Calu3 (cell line): ENCODE measurements around the gene CTIF. TPM values are rescaled to one million over a fixed set of nuclear protein-coding genes. Genes with fewer than 3 reads are reported as not detected.

Experiments used
- BruUV-seq: library from RNA; stranded (reverse); fragments of 400-500 nt; replicated peaks from 2 replicates; lab custom pipeline; 2021; lab: Mats Ljungman, UMichigan
- CTCF ChIA-PET: fragments of 300-600 bp; sonication (Branson Sonifier 250); formaldehyde crosslinking; loops from one replicate; lab custom pipeline; 2022; ENCODE audit warnings: antibody characterized with exemption; lab: Charles Lee
- DNase-seq: peaks from one replicate; pipeline ENCODE4 v3.0.0; 2022
- H3K27ac Mint-ChIP-seq: one replicate; pipeline ENCODE4 v1.8.0; 2022; ENCODE audit warnings: mixed read lengths; ENCODE audit not compliant: unreplicated experiment
- H3K27me3 Mint-ChIP-seq: one replicate; pipeline ENCODE4 v1.8.0; 2022; ENCODE audit warnings: mixed read lengths; ENCODE audit not compliant: unreplicated experiment
- H3K36me3 Mint-ChIP-seq: one replicate; pipeline ENCODE4 v1.8.0; 2022; ENCODE audit warnings: mild to moderate bottlenecking, moderate library complexity, mixed read lengths; ENCODE audit not compliant: insufficient read depth, unreplicated experiment
- H3K4me1 Mint-ChIP-seq: one replicate; pipeline ENCODE4 v1.8.0; 2022; ENCODE audit warnings: mild to moderate bottlenecking, low read depth, mixed read lengths; ENCODE audit not compliant: unreplicated experiment
- H3K4me3 Mint-ChIP-seq: one replicate; pipeline ENCODE4 v1.8.0; 2022; ENCODE audit warnings: mild to moderate bottlenecking, low read depth, moderate library complexity, mixed read lengths; ENCODE audit not compliant: unreplicated experiment
- H3K9me3 Mint-ChIP-seq: one replicate; pipeline ENCODE4 v1.8.0; 2022; ENCODE audit warnings: low read depth, mixed read lengths; ENCODE audit not compliant: unreplicated experiment
- intact Hi-C: fragments of 100-400 bp; cut with micrococcal nuclease; formaldehyde crosslinking; loops from one replicate; pipeline ENCODE4 v1.10.0; 2022; ENCODE audit not compliant: unreplicated experiment
- total RNA-seq: library from RNA; stranded (reverse); gene quantifications from 2 replicates; pipeline ENCODE4 v1.2.3, GENCODE V29; 2022
- TF ChIP-seq, protein P1 (sequence below): fragments of 200-600 bp; IDR thresholded peaks from one replicate; pipeline ENCODE4 v1.8.0; 2022; ENCODE audit warnings: antibody characterized with exemption; ENCODE audit not compliant: unreplicated experiment

CTIF gene
- total RNA-seq, 1 experiment from 2014 or later = 40.8 TPM

- no peaks in the 10 kb centered on the region for H3K9me3 Mint-ChIP-seq
- no peak overlapping the region for H3K4me3 Mint-ChIP-seq
- no TSS peak for BruUV-seq
- no peaks in the 10 kb centered on the region for H3K36me3 Mint-ChIP-seq
- H3K4me1 Mint-ChIP-seq = peaks cover 16% of the 10 kb centered on the region
- CTCF ChIA-PET = no interaction called here
- H3K27me3 Mint-ChIP-seq = no peaks in the 10 kb centered on the region
- DNase-seq = no peak
- TF ChIP-seq, protein P1, sequence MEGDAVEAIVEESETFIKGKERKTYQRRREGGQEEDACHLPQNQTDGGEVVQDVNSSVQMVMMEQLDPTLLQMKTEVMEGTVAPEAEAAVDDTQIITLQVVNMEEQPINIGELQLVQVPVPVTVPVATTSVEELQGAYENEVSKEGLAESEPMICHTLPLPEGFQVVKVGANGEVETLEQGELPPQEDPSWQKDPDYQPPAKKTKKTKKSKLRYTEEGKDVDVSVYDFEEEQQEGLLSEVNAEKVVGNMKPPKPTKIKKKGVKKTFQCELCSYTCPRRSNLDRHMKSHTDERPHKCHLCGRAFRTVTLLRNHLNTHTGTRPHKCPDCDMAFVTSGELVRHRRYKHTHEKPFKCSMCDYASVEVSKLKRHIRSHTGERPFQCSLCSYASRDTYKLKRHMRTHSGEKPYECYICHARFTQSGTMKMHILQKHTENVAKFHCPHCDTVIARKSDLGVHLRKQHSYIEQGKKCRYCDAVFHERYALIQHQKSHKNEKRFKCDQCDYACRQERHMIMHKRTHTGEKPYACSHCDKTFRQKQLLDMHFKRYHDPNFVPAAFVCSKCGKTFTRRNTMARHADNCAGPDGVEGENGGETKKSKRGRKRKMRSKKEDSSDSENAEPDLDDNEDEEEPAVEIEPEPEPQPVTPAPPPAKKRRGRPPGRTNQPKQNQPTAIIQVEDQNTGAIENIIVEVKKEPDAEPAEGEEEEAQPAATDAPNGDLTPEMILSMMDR = no peak
- no peak overlapping the region for H3K27ac Mint-ChIP-seq
- intact Hi-C loops = no loop called here
These were observed 13.3 kb downstream of the CTIF start for GRCh38 chr18:48552130-48552529.

- DNase-seq = no peak
- TF ChIP-seq, protein P1 = no peak
- no TSS peak for BruUV-seq
- Mint-ChIP-seq H3K27me3 (no peaks in the 10 kb centered on the region), H3K36me3 (no peaks in the 10 kb centered on the region), H3K27ac (no peak overlapping the region), H3K4me1 (peaks cover 8% of the 10 kb centered on the region), H3K9me3 (no peaks in the 10 kb centered on the region), H3K4me3 (no peak overlapping the region)
- intact Hi-C loops = no loop called here
- CTCF ChIA-PET = no interaction called here
These were observed 14.4 kb downstream of the CTIF start for GRCh38 chr18:48553236-48553635.

DNA sequence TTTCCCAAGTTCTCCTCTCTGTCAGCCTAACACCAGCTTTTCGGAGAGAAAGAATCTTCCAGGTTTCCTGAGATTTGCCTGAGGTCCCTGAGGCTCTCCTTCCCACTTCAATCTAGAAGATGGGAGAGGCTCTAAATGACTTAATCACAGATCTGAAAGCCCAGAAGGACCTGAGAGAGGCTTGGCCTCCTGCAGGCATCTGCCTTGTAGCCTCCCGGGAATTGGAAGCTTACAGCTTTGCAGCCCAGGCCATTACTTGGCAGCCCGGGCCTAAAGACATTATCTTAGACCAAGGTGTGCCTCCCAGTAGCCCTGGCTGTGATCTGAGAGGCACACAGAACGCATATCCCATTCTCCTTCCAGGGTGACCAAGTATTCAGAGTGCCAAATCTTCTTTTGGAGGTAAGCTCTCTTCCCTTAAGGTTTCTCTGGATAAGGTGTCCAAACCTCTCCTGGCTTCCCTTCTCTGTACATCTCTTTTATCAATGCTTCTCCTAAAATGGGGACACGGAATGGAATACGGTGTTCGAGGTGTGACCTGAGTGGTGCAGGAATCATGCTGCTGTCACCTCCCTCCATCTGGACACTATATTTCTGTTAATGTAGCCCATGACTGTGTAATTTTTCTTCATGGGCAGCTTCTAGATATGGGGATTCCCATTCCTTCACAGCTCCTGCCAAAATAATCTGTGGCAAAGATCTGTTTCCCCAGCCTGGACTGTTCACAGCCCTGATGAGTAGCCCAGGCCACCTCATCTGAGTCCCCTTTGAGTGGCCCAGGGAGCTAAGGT lies 16.0 kb downstream of the CTIF start:
- intact Hi-C loops = no loop called here
- BruUV-seq = no TSS peak
- TF ChIP-seq, protein P1 = no peak
- CTCF ChIA-PET = no interaction called here
- H3K36me3 Mint-ChIP-seq = no peaks in the 10 kb centered on the region
- no peak for DNase-seq
- H3K9me3 Mint-ChIP-seq = no peaks in the 10 kb centered on the region
- H3K4me1 Mint-ChIP-seq = no peaks in the 10 kb centered on the region
- H3K27me3 Mint-ChIP-seq = no peaks in the 10 kb centered on the region
- no peak overlapping the region for H3K4me3 Mint-ChIP-seq
- H3K27ac Mint-ChIP-seq = no peak overlapping the region

- Mint-ChIP-seq H3K27ac (no peak overlapping the region), H3K36me3 (no peaks in the 10 kb centered on the region), H3K4me3 (no peak overlapping the region), H3K4me1 (no peaks in the 10 kb centered on the region), H3K9me3 (no peaks in the 10 kb centered on the region), H3K27me3 (no peaks in the 10 kb centered on the region)
- intact Hi-C loops = no loop called here
- no TSS peak for BruUV-seq
- TF ChIP-seq, protein P1 = no peak
- CTCF ChIA-PET = no interaction called here
- DNase-seq = no peak
These were observed 16.7 kb downstream of the CTIF start for GRCh38 chr18:48555465-48555995.
